Measurements from ENCODE around the gene MYBBP1A.

DNA sequence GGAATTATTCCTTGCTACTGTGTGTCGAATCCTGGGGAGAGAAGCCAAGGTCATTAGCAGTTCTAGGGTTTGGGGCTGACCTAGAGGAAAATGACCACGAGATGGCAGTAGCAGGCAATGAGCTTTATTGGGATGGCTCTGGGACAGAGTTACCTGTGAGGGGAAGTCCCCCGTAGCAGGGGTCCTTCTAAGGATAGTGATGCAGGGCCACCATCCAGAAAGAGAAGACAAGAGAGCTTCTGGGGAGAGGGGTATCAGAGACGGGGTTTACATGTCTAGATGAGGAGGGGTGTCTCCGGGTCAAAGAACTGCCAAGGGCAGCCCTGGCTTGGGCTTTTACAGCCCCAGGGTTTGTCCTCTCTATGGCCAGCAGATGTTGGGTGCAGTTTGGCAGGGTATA is 11.6 kb upstream of the MYBBP1A start:
- TF ChIP-seq, protein P1, sequence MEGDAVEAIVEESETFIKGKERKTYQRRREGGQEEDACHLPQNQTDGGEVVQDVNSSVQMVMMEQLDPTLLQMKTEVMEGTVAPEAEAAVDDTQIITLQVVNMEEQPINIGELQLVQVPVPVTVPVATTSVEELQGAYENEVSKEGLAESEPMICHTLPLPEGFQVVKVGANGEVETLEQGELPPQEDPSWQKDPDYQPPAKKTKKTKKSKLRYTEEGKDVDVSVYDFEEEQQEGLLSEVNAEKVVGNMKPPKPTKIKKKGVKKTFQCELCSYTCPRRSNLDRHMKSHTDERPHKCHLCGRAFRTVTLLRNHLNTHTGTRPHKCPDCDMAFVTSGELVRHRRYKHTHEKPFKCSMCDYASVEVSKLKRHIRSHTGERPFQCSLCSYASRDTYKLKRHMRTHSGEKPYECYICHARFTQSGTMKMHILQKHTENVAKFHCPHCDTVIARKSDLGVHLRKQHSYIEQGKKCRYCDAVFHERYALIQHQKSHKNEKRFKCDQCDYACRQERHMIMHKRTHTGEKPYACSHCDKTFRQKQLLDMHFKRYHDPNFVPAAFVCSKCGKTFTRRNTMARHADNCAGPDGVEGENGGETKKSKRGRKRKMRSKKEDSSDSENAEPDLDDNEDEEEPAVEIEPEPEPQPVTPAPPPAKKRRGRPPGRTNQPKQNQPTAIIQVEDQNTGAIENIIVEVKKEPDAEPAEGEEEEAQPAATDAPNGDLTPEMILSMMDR (IDR thresholded peaks at IDR 0.05; ENCODE audit: low read depth, low read length, poor library complexity, severe bottlenecking) = peak; percentile 82
- TF ChIP-seq EZH2phosphoT487 (IDR thresholded peaks at IDR 0.05; ENCODE audit: borderline replicate concordance, low read length) = no peak

Measured in DOHH2 (cell line).